Measurements from ENCODE around the gene ZFP64.
A peak's percentile ranks its signal among the peaks of the same experiment; 100 is the strongest.

Gene ZFP64

GRCh38 chr20:52103335-52103912, 88.2 kb downstream of the ZFP64 start:
- DNase-seq = peak; percentile 36

- no peak for DNase-seq
Measured at GRCh38 chr20:52102559-52102958, 89.0 kb downstream of the ZFP64 start.

- DNase-seq = no peak
Measured at GRCh38 chr20:52102126-52102525, 89.5 kb downstream of the ZFP64 start.
